Smooth muscle cell (in vitro differentiated cells): Measurements from ENCODE around the gene ARHGAP15. TPM values are rescaled to one million over a fixed set of nuclear protein-coding genes. Genes with fewer than 3 reads are reported as not detected.

Experiments
- DNase-seq: peaks from one replicate; lab custom pipeline; 2025; ENCODE audit not compliant: unreplicated experiment; lab: John Stamatoyannopoulos, UW
- H2AFZ ChIP-seq: fragments of 200-600 bp; sonication (generic); 2 replicates; pipeline ENCODE4 v1.6.0; 2016; ENCODE audit warnings: antibody characterized with exemption, low read depth, mild to moderate bottlenecking
- H3F3A ChIP-seq: fragments of 200-600 bp; sonication (generic); 2 replicates; pipeline ENCODE4 v1.6.0; 2017; ENCODE audit warnings: antibody characterized with exemption, low read depth
- H3K27ac ChIP-seq: fragments of 200-600 bp; sonication (generic); 2 replicates; pipeline ENCODE4 v1.5.1; 2016; ENCODE audit warnings: low read depth, mild to moderate bottlenecking
- H3K27me3 ChIP-seq: fragments of 200-600 bp; sonication (generic); 2 replicates; pipeline ENCODE4 v1.6.1; 2016; ENCODE audit warnings: low read depth, mild to moderate bottlenecking
- H3K36me3 ChIP-seq: fragments of 200-600 bp; sonication (generic); 2 replicates; pipeline ENCODE4 v1.5.1; 2016; ENCODE audit warnings: low read depth
- H3K4me1 ChIP-seq: fragments of 200-600 bp; sonication (generic); 2 replicates; pipeline ENCODE4 v1.5.1; 2016; ENCODE audit warnings: low read depth
- H3K4me2 ChIP-seq: fragments of 200-600 bp; sonication (generic); 2 replicates; pipeline ENCODE4 v1.6.0; 2016; ENCODE audit warnings: mild to moderate bottlenecking
- H3K4me3 ChIP-seq: fragments of 200-600 bp; sonication (generic); 2 replicates; pipeline ENCODE4 v1.5.1; 2016; ENCODE audit warnings: mild to moderate bottlenecking
- H3K79me2 ChIP-seq: fragments of 200-600 bp; sonication (generic); 2 replicates; pipeline ENCODE4 v1.6.0; 2016; ENCODE audit warnings: low read depth, mild to moderate bottlenecking
- H3K9ac ChIP-seq: fragments of 200-600 bp; sonication (generic); 2 replicates; pipeline ENCODE4 v1.6.0; 2016; ENCODE audit warnings: low read depth
- H3K9me3 ChIP-seq: fragments of 200-600 bp; sonication (generic); replicated peaks from 2 replicates; pipeline ENCODE4 v1.5.1; 2016; ENCODE audit warnings: low read depth
- H4K20me1 ChIP-seq: fragments of 200-600 bp; sonication (generic); 2 replicates; pipeline ENCODE4 v1.6.0; 2016; ENCODE audit warnings: low read depth
- WGBS: methylation state at CpG from one replicate; pipeline ENCODE4 v1.1.7; 2016; ENCODE audit warnings: low lambda C conversion rate; 5-methylcytosine and 5-hydroxymethylcytosine counted together
- polyA plus RNA-seq: library from polyadenylated mRNA; unstranded; fragments of >200 nt; fragmentation: Nextera tagmentation; extraction: Ambion mirVana; gene quantifications from 2 replicates; pipeline ENCODE4 v1.2.1, GENCODE V29; 2016
- total RNA-seq: library from RNA; depleted of rRNA; stranded (reverse); fragments of >200 nt; gene quantifications from 2 replicates; pipeline ENCODE4 v1.2.3, GENCODE V29; 2014
- TF ChIP-seq, protein P1 (sequence below): fragments of 200-600 bp; sonication (generic); IDR thresholded peaks from 2 replicates; pipeline ENCODE4 v1.5.1; 2017; ENCODE audit warnings: borderline replicate concordance, mild to moderate bottlenecking, antibody characterized with exemption; ENCODE audit not compliant: insufficient read depth, poor library complexity, severe bottlenecking

ARHGAP15 gene
- total and polyA plus RNA-seq, 2 experiments from 2014 or later = not detected

DNA sequence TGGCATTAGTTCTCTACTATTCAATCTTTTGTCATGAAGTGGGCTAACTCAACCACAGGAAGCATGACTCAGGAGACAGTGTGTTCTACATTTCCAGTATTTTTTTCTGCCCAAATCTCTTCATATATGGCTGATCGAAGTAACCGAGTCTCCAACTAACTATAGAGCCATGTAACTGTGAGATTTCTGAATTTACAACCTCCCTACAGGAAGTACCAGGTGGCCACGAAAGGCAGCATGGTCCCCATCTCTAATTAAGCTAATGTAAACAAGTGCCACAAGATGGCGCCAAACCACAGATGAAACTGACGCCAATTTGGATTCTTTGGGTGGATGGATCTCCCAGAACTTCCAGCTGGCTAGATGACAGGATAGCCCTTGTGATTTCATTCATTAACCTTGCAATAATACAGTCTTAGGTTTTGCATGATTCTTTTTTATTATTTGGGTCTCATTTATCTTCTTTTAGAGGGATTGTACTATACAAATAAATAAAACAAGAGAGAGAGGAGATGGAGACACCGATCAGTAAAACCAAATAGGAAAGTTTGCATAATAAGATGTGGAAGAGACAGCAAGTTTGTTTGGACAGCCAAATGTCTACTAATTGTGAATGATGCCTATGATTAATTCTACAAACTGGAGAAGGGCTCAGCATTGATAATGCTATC lies 18.3 kb upstream of the ARHGAP15 start:
- H3K4me2 ChIP-seq = no peak overlapping the region
- no peaks in the 10 kb centered on the region for H3F3A ChIP-seq
- no peak for DNase-seq
- no peaks in the 10 kb centered on the region for H3K9me3 ChIP-seq
- no peaks in the 10 kb centered on the region for H3K36me3 ChIP-seq
- H3K4me3 ChIP-seq = no peak overlapping the region
- no peaks in the 10 kb centered on the region for H4K20me1 ChIP-seq
- H3K4me1 ChIP-seq = no peaks in the 10 kb centered on the region
- TF ChIP-seq, protein P1, sequence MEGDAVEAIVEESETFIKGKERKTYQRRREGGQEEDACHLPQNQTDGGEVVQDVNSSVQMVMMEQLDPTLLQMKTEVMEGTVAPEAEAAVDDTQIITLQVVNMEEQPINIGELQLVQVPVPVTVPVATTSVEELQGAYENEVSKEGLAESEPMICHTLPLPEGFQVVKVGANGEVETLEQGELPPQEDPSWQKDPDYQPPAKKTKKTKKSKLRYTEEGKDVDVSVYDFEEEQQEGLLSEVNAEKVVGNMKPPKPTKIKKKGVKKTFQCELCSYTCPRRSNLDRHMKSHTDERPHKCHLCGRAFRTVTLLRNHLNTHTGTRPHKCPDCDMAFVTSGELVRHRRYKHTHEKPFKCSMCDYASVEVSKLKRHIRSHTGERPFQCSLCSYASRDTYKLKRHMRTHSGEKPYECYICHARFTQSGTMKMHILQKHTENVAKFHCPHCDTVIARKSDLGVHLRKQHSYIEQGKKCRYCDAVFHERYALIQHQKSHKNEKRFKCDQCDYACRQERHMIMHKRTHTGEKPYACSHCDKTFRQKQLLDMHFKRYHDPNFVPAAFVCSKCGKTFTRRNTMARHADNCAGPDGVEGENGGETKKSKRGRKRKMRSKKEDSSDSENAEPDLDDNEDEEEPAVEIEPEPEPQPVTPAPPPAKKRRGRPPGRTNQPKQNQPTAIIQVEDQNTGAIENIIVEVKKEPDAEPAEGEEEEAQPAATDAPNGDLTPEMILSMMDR = peak; percentile 79
- H3K27ac ChIP-seq = no peak overlapping the region
- no peak overlapping the region for H2AFZ ChIP-seq
- no peak overlapping the region for H3K9ac ChIP-seq
- no peaks in the 10 kb centered on the region for H3K79me2 ChIP-seq
- WGBS = 25% methylated on average over 6 of the region's 6 CpGs
- no peaks in the 10 kb centered on the region for H3K27me3 ChIP-seq

GRCh38 chr2:143117225-143117624 lies 12.0 kb upstream of the ARHGAP15 start:
- Histone ChIP-seq H3K9me3 (no peaks in the 10 kb centered on the region), H3K4me3 (no peak overlapping the region), H3K36me3 (no peaks in the 10 kb centered on the region), H3K4me2 (no peak overlapping the region), H3K9ac (no peak overlapping the region), H3K27ac (no peak overlapping the region), H4K20me1 (no peaks in the 10 kb centered on the region), H3K4me1 (no peaks in the 10 kb centered on the region), H3F3A (no peaks in the 10 kb centered on the region), H2AFZ (no peak overlapping the region), H3K79me2 (no peaks in the 10 kb centered on the region), H3K27me3 (no peaks in the 10 kb centered on the region)
- TF ChIP-seq, protein P1 = no peak
- 98% methylated on average over 3 of the region's 3 CpGs for WGBS
- no peak for DNase-seq

GRCh38 chr2:143121079-143121478 lies 8.1 kb upstream of the ARHGAP15 start:
- 90% methylated on average over 1 of the region's 1 CpG for WGBS
- H3K27me3 ChIP-seq = peaks cover 2% of the 10 kb centered on the region
- no peak overlapping the region for H3K4me3 ChIP-seq
- no peaks in the 10 kb centered on the region for H3K79me2 ChIP-seq
- no peak for DNase-seq
- no peaks in the 10 kb centered on the region for H3K36me3 ChIP-seq
- TF ChIP-seq, protein P1 = no peak
- H2AFZ ChIP-seq = no peak overlapping the region
- no peaks in the 10 kb centered on the region for H4K20me1 ChIP-seq
- no peak overlapping the region for H3K27ac ChIP-seq
- H3F3A ChIP-seq = no peaks in the 10 kb centered on the region
- no peak overlapping the region for H3K4me2 ChIP-seq
- H3K9ac ChIP-seq = no peak overlapping the region
- no peaks in the 10 kb centered on the region for H3K9me3 ChIP-seq
- H3K4me1 ChIP-seq = no peaks in the 10 kb centered on the region

DNA sequence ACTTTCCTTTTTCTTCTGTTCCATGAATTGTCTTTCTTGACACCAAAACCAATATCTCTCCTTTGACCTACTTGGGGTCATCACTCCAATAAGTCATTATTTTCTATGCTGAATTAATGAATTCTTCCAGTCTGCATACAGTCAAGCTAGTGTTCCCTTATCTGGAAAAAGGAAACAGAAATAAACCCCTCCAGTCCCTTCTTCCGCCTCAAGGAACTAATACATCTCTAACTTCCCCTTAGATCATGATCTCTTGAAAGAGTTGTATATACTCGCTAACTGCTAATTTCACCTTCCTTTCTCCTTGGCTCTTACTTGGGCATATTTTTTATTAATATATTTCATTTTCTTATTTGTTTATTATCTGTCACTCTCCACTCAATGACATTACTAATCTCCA lies 7.3 kb upstream of the ARHGAP15 start:
- Histone ChIP-seq H3K4me3 (no peak overlapping the region), H3K27me3 (peaks cover 2% of the 10 kb centered on the region), H3K36me3 (no peaks in the 10 kb centered on the region), H2AFZ (no peak overlapping the region), H3K9ac (no peak overlapping the region), H3F3A (no peaks in the 10 kb centered on the region), H3K79me2 (no peaks in the 10 kb centered on the region), H3K4me2 (no peak overlapping the region), H4K20me1 (no peaks in the 10 kb centered on the region), H3K9me3 (no peaks in the 10 kb centered on the region), H3K4me1 (no peaks in the 10 kb centered on the region), H3K27ac (no peak overlapping the region)
- 96% methylated on average over 2 of the region's 2 CpGs for WGBS
- no peak for DNase-seq
- TF ChIP-seq, protein P1 = no peak
